Neural cell (in vitro differentiated cells): ENCODE measurements around the gene LRRK1. TPM values are rescaled to one million over a fixed set of nuclear protein-coding genes. Genes with fewer than 3 reads are reported as not detected.

Experiments
- H2AFZ ChIP-seq: fragments of 200-600, 300-800 bp; sonication (generic), shearing (Covaris generic); 2 replicates; pipeline ENCODE4 v1.6.0; 2014; ENCODE audit warnings: low read depth, mild to moderate bottlenecking, antibody characterized with exemption, low read length, moderate library complexity
- H3F3A ChIP-seq: fragments of 200-600 bp; shearing (Covaris generic); 2 replicates; pipeline ENCODE4 v1.6.1; 2016; ENCODE audit warnings: mild to moderate bottlenecking, moderate library complexity, mixed read lengths, antibody characterized with exemption, low read length; ENCODE audit not compliant: insufficient read depth, poor library complexity, severe bottlenecking
- H3K27ac ChIP-seq: fragments of 200-600, 300-800 bp; sonication (generic), shearing (Covaris generic); 2 replicates; pipeline ENCODE4 v1.5.1; 2014; ENCODE audit warnings: mild to moderate bottlenecking, low read length, moderate library complexity
- H3K27me3 ChIP-seq: fragments of 300-800, 200-600 bp; sonication (generic), shearing (Covaris generic); 2 replicates; pipeline ENCODE4 v1.6.0; 2014; ENCODE audit warnings: mild to moderate bottlenecking, low read depth, low read length, moderate library complexity; ENCODE audit not compliant: insufficient read depth
- H3K36me3 ChIP-seq: fragments of 300-800, 200-600 bp; sonication (generic), shearing (Covaris generic); 2 replicates; pipeline ENCODE4 v1.5.1; 2014; ENCODE audit warnings: mild to moderate bottlenecking, antibody characterized with exemption, low read length, moderate library complexity; ENCODE audit not compliant: insufficient read depth
- H3K4me2 ChIP-seq: fragments of 300-800, 200-600 bp; sonication (generic), shearing (Covaris generic); 2 replicates; pipeline ENCODE4 v1.6.0; 2014; ENCODE audit warnings: mild to moderate bottlenecking, low read length
- H3K4me3 ChIP-seq: fragments of 300-800, 200-600 bp; sonication (generic), shearing (Covaris generic); 2 replicates; pipeline ENCODE4 v1.5.1; 2014; ENCODE audit warnings: mild to moderate bottlenecking, low read length, moderate library complexity
- H3K79me2 ChIP-seq: fragments of 200-600 bp; shearing (Covaris generic); replicated peaks from 2 replicates; pipeline ENCODE4 v1.6.0; 2014; ENCODE audit warnings: mild to moderate bottlenecking, low read length, moderate library complexity; ENCODE audit not compliant: insufficient read depth
- H3K9ac ChIP-seq: fragments of 300-800, 200-600 bp; sonication (generic), shearing (Covaris generic); 2 replicates; pipeline ENCODE4 v1.6.1; 2016; ENCODE audit warnings: mild to moderate bottlenecking, low read length, mixed read lengths
- H3K9me2 ChIP-seq: fragments of 200-600 bp; shearing (Covaris generic); 2 replicates; pipeline ENCODE4 v1.6.1; 2016; ENCODE audit warnings: mild to moderate bottlenecking, low read length, mixed read lengths; ENCODE audit not compliant: insufficient read depth
- H3K9me3 ChIP-seq: fragments of 200-600, 300-800 bp; sonication (generic), shearing (Covaris generic); 2 replicates; pipeline ENCODE4 v1.6.1; 2016; ENCODE audit warnings: mild to moderate bottlenecking, mixed run types, low read length, moderate library complexity, mixed read lengths
- H4K20me1 ChIP-seq: fragments of 200-600 bp; shearing (Covaris generic); 2 replicates; pipeline ENCODE4 v1.6.1; 2016; ENCODE audit warnings: mild to moderate bottlenecking, mixed run types; ENCODE audit not compliant: insufficient read depth
- CTCF ChIP-seq: fragments of 450-650 bp; IDR thresholded peaks from 2 replicates; pipeline ENCODE4 v1.5.1; 2014; ENCODE audit warnings: antibody characterized with exemption, mild to moderate bottlenecking, moderate library complexity; ENCODE audit not compliant: poor library complexity, severe bottlenecking
- EP300 ChIP-seq: fragments of 450-650 bp; conservative IDR thresholded peaks from 2 replicates; pipeline ENCODE4 v1.6.1; 2014; ENCODE audit warnings: antibody characterized with exemption, mild to moderate bottlenecking, moderate library complexity; ENCODE audit not compliant: poor library complexity, severe bottlenecking
- EZH2 ChIP-seq: fragments of 200-600, 300-800 bp; shearing (Covaris generic), sonication (generic); IDR thresholded peaks from 2 replicates; pipeline ENCODE4 v1.6.1; 2014; ENCODE audit warnings: antibody characterized with exemption, low read length, borderline replicate concordance, mild to moderate bottlenecking; ENCODE audit not compliant: insufficient read depth, poor library complexity, severe bottlenecking
- MXI1 ChIP-seq: fragments of 450-650 bp; conservative IDR thresholded peaks from 2 replicates; pipeline ENCODE4 v1.6.1; 2014; ENCODE audit warnings: antibody characterized with exemption, mild to moderate bottlenecking; ENCODE audit not compliant: poor library complexity, severe bottlenecking
- POLR2AphosphoS5 ChIP-seq: IDR thresholded peaks from 2 replicates; pipeline ENCODE4 v1.6.1; 2012
- RAD21 ChIP-seq: fragments of 450-650 bp; conservative IDR thresholded peaks from 2 replicates; pipeline ENCODE4 v1.6.1; 2014; ENCODE audit warnings: antibody characterized with exemption, mild to moderate bottlenecking, moderate library complexity
- REST ChIP-seq: IDR thresholded peaks from 2 replicates; pipeline ENCODE4 v1.6.1; 2012; ENCODE audit warnings: borderline replicate concordance
- SMC3 ChIP-seq: fragments of 450-650 bp; conservative IDR thresholded peaks from 2 replicates; pipeline ENCODE4 v1.6.1; 2014; ENCODE audit warnings: antibody characterized with exemption, mild to moderate bottlenecking, moderate library complexity; ENCODE audit not compliant: poor library complexity
- TAF1 ChIP-seq: IDR thresholded peaks from 2 replicates; pipeline ENCODE4 v1.6.1; 2012; ENCODE audit warnings: low read depth
- polyA plus RNA-seq: library from polyadenylated mRNA; depleted of rRNA; stranded (reverse); fragments of >200 nt; gene quantifications from 2 replicates; pipeline ENCODE4 v1.2.3, GENCODE V29; 2014

LRRK1 gene
- polyA plus RNA-seq, 1 donor from 2014 or later, result 0.06 TPM

GRCh38 chr15:100951965-100952364 is 32.8 kb downstream of the LRRK1 start:
- H3K79me2 ChIP-seq, result no peaks in the 10 kb centered on the region
- no peak overlapping the region for H3K4me3 ChIP-seq
- H3K9ac ChIP-seq, result no peak overlapping the region
- H4K20me1 ChIP-seq, result no peaks in the 10 kb centered on the region
- no peaks in the 10 kb centered on the region for H3K27me3 ChIP-seq
- H3K27ac ChIP-seq, result no peak overlapping the region
- no peaks in the 10 kb centered on the region for H3K36me3 ChIP-seq
- no peaks in the 10 kb centered on the region for H3F3A ChIP-seq
- no peak overlapping the region for H3K4me2 ChIP-seq
- no peaks in the 10 kb centered on the region for H3K9me2 ChIP-seq
- TF ChIP-seq CTCF, result no peak
- no peak for TF ChIP-seq SMC3
- no peak for TF ChIP-seq TAF1
- no peak for TF ChIP-seq RAD21
- TF ChIP-seq EP300, result no peak
- no peak for TF ChIP-seq MXI1
- TF ChIP-seq REST, result no peak
- no peak for TF ChIP-seq EZH2
- TF ChIP-seq POLR2AphosphoS5, result no peak
- H2AFZ ChIP-seq, result no peak overlapping the region
- H3K9me3 ChIP-seq, result no peaks in the 10 kb centered on the region

- Histone ChIP-seq H3K9me2 (no peaks in the 10 kb centered on the region), H3K4me3 (no peak overlapping the region), H3K4me2 (no peak overlapping the region), H3K9ac (no peak overlapping the region), H4K20me1 (no peaks in the 10 kb centered on the region), H3K9me3 (no peaks in the 10 kb centered on the region), H3K36me3 (no peaks in the 10 kb centered on the region), H2AFZ (no peak overlapping the region), H3K27me3 (no peaks in the 10 kb centered on the region), H3F3A (no peaks in the 10 kb centered on the region), H3K79me2 (no peaks in the 10 kb centered on the region), H3K27ac (no peak overlapping the region)
- TF ChIP-seq REST (no peak), EZH2 (no peak), SMC3 (no peak), RAD21 (no peak), TAF1 (no peak), CTCF (no peak), EP300 (no peak), POLR2AphosphoS5 (no peak), MXI1 (no peak)
Observed at GRCh38 chr15:100952566-100952965, 33.4 kb downstream of the LRRK1 start.
